Neural cell (in vitro differentiated cells): Measurements from ENCODE around the gene TPCN1. TPM values are rescaled to one million over a fixed set of nuclear protein-coding genes. Genes with fewer than 3 reads are reported as not detected.

Experiments used
- H2AFZ ChIP-seq: fragments of 200-600, 300-800 bp; sonication (generic), shearing (Covaris generic); 2 replicates; pipeline ENCODE4 v1.6.0; 2014; ENCODE audit warnings: low read depth, mild to moderate bottlenecking, antibody characterized with exemption, low read length, moderate library complexity
- H3F3A ChIP-seq: fragments of 200-600 bp; shearing (Covaris generic); 2 replicates; pipeline ENCODE4 v1.6.1; 2016; ENCODE audit warnings: mild to moderate bottlenecking, moderate library complexity, mixed read lengths, antibody characterized with exemption, low read length; ENCODE audit not compliant: insufficient read depth, poor library complexity, severe bottlenecking
- H3K27ac ChIP-seq: fragments of 200-600, 300-800 bp; sonication (generic), shearing (Covaris generic); 2 replicates; pipeline ENCODE4 v1.5.1; 2014; ENCODE audit warnings: mild to moderate bottlenecking, low read length, moderate library complexity
- H3K27me3 ChIP-seq: fragments of 300-800, 200-600 bp; sonication (generic), shearing (Covaris generic); 2 replicates; pipeline ENCODE4 v1.6.0; 2014; ENCODE audit warnings: mild to moderate bottlenecking, low read depth, low read length, moderate library complexity; ENCODE audit not compliant: insufficient read depth
- H3K36me3 ChIP-seq: fragments of 300-800, 200-600 bp; sonication (generic), shearing (Covaris generic); 2 replicates; pipeline ENCODE4 v1.5.1; 2014; ENCODE audit warnings: mild to moderate bottlenecking, antibody characterized with exemption, low read length, moderate library complexity; ENCODE audit not compliant: insufficient read depth
- H3K4me2 ChIP-seq: fragments of 300-800, 200-600 bp; sonication (generic), shearing (Covaris generic); 2 replicates; pipeline ENCODE4 v1.6.0; 2014; ENCODE audit warnings: mild to moderate bottlenecking, low read length
- H3K4me3 ChIP-seq: fragments of 300-800, 200-600 bp; sonication (generic), shearing (Covaris generic); 2 replicates; pipeline ENCODE4 v1.5.1; 2014; ENCODE audit warnings: mild to moderate bottlenecking, low read length, moderate library complexity
- H3K79me2 ChIP-seq: fragments of 200-600 bp; shearing (Covaris generic); replicated peaks from 2 replicates; pipeline ENCODE4 v1.6.0; 2014; ENCODE audit warnings: mild to moderate bottlenecking, low read length, moderate library complexity; ENCODE audit not compliant: insufficient read depth
- H3K9ac ChIP-seq: fragments of 300-800, 200-600 bp; sonication (generic), shearing (Covaris generic); 2 replicates; pipeline ENCODE4 v1.6.1; 2016; ENCODE audit warnings: mild to moderate bottlenecking, low read length, mixed read lengths
- H3K9me2 ChIP-seq: fragments of 200-600 bp; shearing (Covaris generic); 2 replicates; pipeline ENCODE4 v1.6.1; 2016; ENCODE audit warnings: mild to moderate bottlenecking, low read length, mixed read lengths; ENCODE audit not compliant: insufficient read depth
- H3K9me3 ChIP-seq: fragments of 200-600, 300-800 bp; sonication (generic), shearing (Covaris generic); 2 replicates; pipeline ENCODE4 v1.6.1; 2016; ENCODE audit warnings: mild to moderate bottlenecking, mixed run types, low read length, moderate library complexity, mixed read lengths
- H4K20me1 ChIP-seq: fragments of 200-600 bp; shearing (Covaris generic); 2 replicates; pipeline ENCODE4 v1.6.1; 2016; ENCODE audit warnings: mild to moderate bottlenecking, mixed run types; ENCODE audit not compliant: insufficient read depth
- CTCF ChIP-seq: fragments of 450-650 bp; IDR thresholded peaks from 2 replicates; pipeline ENCODE4 v1.5.1; 2014; ENCODE audit warnings: antibody characterized with exemption, mild to moderate bottlenecking, moderate library complexity; ENCODE audit not compliant: poor library complexity, severe bottlenecking
- EP300 ChIP-seq: fragments of 450-650 bp; conservative IDR thresholded peaks from 2 replicates; pipeline ENCODE4 v1.6.1; 2014; ENCODE audit warnings: antibody characterized with exemption, mild to moderate bottlenecking, moderate library complexity; ENCODE audit not compliant: poor library complexity, severe bottlenecking
- EZH2 ChIP-seq: fragments of 200-600, 300-800 bp; shearing (Covaris generic), sonication (generic); IDR thresholded peaks from 2 replicates; pipeline ENCODE4 v1.6.1; 2014; ENCODE audit warnings: antibody characterized with exemption, low read length, borderline replicate concordance, mild to moderate bottlenecking; ENCODE audit not compliant: insufficient read depth, poor library complexity, severe bottlenecking
- MXI1 ChIP-seq: fragments of 450-650 bp; conservative IDR thresholded peaks from 2 replicates; pipeline ENCODE4 v1.6.1; 2014; ENCODE audit warnings: antibody characterized with exemption, mild to moderate bottlenecking; ENCODE audit not compliant: poor library complexity, severe bottlenecking
- POLR2AphosphoS5 ChIP-seq: IDR thresholded peaks from 2 replicates; pipeline ENCODE4 v1.6.1; 2012
- RAD21 ChIP-seq: fragments of 450-650 bp; conservative IDR thresholded peaks from 2 replicates; pipeline ENCODE4 v1.6.1; 2014; ENCODE audit warnings: antibody characterized with exemption, mild to moderate bottlenecking, moderate library complexity
- REST ChIP-seq: IDR thresholded peaks from 2 replicates; pipeline ENCODE4 v1.6.1; 2012; ENCODE audit warnings: borderline replicate concordance
- SMC3 ChIP-seq: fragments of 450-650 bp; conservative IDR thresholded peaks from 2 replicates; pipeline ENCODE4 v1.6.1; 2014; ENCODE audit warnings: antibody characterized with exemption, mild to moderate bottlenecking, moderate library complexity; ENCODE audit not compliant: poor library complexity
- TAF1 ChIP-seq: IDR thresholded peaks from 2 replicates; pipeline ENCODE4 v1.6.1; 2012; ENCODE audit warnings: low read depth
- polyA plus RNA-seq: library from polyadenylated mRNA; depleted of rRNA; stranded (reverse); fragments of >200 nt; gene quantifications from 2 replicates; pipeline ENCODE4 v1.2.3, GENCODE V29; 2014

The TPCN1 gene
- polyA plus RNA-seq, 1 donor from 2014 or later: 4.0 TPM

- no peaks in the 10 kb centered on the region for H3K9me3 ChIP-seq
- no peak overlapping the region for H3K4me3 ChIP-seq
- no peaks in the 10 kb centered on the region for H3K9me2 ChIP-seq
- no peaks in the 10 kb centered on the region for H3K79me2 ChIP-seq
- H2AFZ ChIP-seq: no peak overlapping the region
- no peak overlapping the region for H3K9ac ChIP-seq
- no peaks in the 10 kb centered on the region for H3F3A ChIP-seq
- TF ChIP-seq TAF1 (no peak), POLR2AphosphoS5 (no peak), RAD21 (no peak), CTCF (no peak), REST (no peak), SMC3 (no peak), MXI1 (no peak), EP300 (no peak), EZH2 (no peak)
- no peaks in the 10 kb centered on the region for H3K27me3 ChIP-seq
- H4K20me1 ChIP-seq: no peaks in the 10 kb centered on the region
- H3K27ac ChIP-seq: no peak overlapping the region
- no peak overlapping the region for H3K4me2 ChIP-seq
- H3K36me3 ChIP-seq: no peaks in the 10 kb centered on the region
Observed at GRCh38 chr12:113271466-113271852, 50.2 kb downstream of the TPCN1 start.

- Histone ChIP-seq H3K27ac (no peak overlapping the region), H3K79me2 (no peaks in the 10 kb centered on the region), H3K9ac (no peak overlapping the region), H3K27me3 (no peaks in the 10 kb centered on the region), H3F3A (no peaks in the 10 kb centered on the region), H3K4me2 (no peak overlapping the region), H3K36me3 (no peaks in the 10 kb centered on the region), H3K9me3 (no peaks in the 10 kb centered on the region), H3K9me2 (no peaks in the 10 kb centered on the region), H3K4me3 (no peak overlapping the region), H2AFZ (no peak overlapping the region), H4K20me1 (no peaks in the 10 kb centered on the region)
- TF ChIP-seq POLR2AphosphoS5 (no peak), MXI1 (no peak), EP300 (no peak), REST (no peak), CTCF (no peak), EZH2 (no peak), SMC3 (no peak), RAD21 (no peak), TAF1 (no peak)
Observed at GRCh38 chr12:113271853-113272561, 50.7 kb downstream of the TPCN1 start.
